DND-41 (cell line): Measurements from ENCODE around the gene GRM5.

Source experiments
- ATAC-seq: fragments of 200-7000 bp; cut with Tn5 transposase; 3 replicates; pipeline ENCODE4 v1.9.1; 2021; ENCODE audit warnings: low read depth; ENCODE audit not compliant: insufficient read depth
- DNase-seq: peaks from one replicate; pipeline ENCODE4 v3.0.0-alpha.2; 2020
- H2AFZ ChIP-seq: 2 replicates; pipeline ENCODE4 v1.6.0; 2012; ENCODE audit warnings: low read depth, low read length
- H3K27ac ChIP-seq: 2 replicates; pipeline ENCODE4 v1.5.1; 2012; ENCODE audit warnings: low read length, inconsistent platforms
- H3K27me3 ChIP-seq: fragments of 200-600 bp; sonication (generic); 2 replicates; pipeline ENCODE4 v1.6.0; 2012; ENCODE audit warnings: low read length, mild to moderate bottlenecking, inconsistent platforms; ENCODE audit not compliant: insufficient read depth, poor library complexity
- H3K36me3 ChIP-seq: 2 replicates; pipeline ENCODE4 v1.5.1; 2012; ENCODE audit warnings: low read length, inconsistent platforms; ENCODE audit not compliant: insufficient read depth
- H3K4me1 ChIP-seq: 2 replicates; pipeline ENCODE4 v1.5.1; 2012; ENCODE audit warnings: mild to moderate bottlenecking, low read length; ENCODE audit not compliant: insufficient read depth
- H3K4me2 ChIP-seq: 2 replicates; pipeline ENCODE4 v1.6.0; 2012; ENCODE audit warnings: mild to moderate bottlenecking, moderate library complexity, low read length, inconsistent platforms; ENCODE audit not compliant: insufficient read depth
- H3K4me3 ChIP-seq, 2 experiments: fragments of 200-600 bp in 1 of 2; shearing (Covaris generic) in 1 of 2; 2 replicates each; pipeline ENCODE4 v1.5.1; 2012 to 2016; ENCODE audit warnings: inconsistent platforms in 2 of 2, low read length in 2 of 2, mild to moderate bottlenecking in 2 of 2, low read depth in 1 of 2, moderate library complexity in 1 of 2
- H3K79me2 ChIP-seq: 2 replicates; pipeline ENCODE4 v1.6.0; 2012; ENCODE audit warnings: low read length, inconsistent platforms; ENCODE audit not compliant: insufficient read depth
- H3K9ac ChIP-seq: 2 replicates; pipeline ENCODE4 v1.6.0; 2012; ENCODE audit warnings: low read depth, mild to moderate bottlenecking, inconsistent platforms, low read length, moderate library complexity
- H3K9me3 ChIP-seq: 2 replicates; pipeline ENCODE4 v1.5.1; 2012; ENCODE audit warnings: low read length, moderate library complexity, mild to moderate bottlenecking, inconsistent platforms; ENCODE audit not compliant: insufficient read depth, severe bottlenecking
- H4K20me1 ChIP-seq: 2 replicates; pipeline ENCODE4 v1.6.0; 2012; ENCODE audit warnings: low read length; ENCODE audit not compliant: insufficient read depth
- CTCF ChIP-seq: IDR thresholded peaks from 2 replicates; pipeline ENCODE4 v1.5.1; 2012; ENCODE audit warnings: borderline replicate concordance, low read length, moderate library complexity, mild to moderate bottlenecking; ENCODE audit not compliant: poor library complexity, severe bottlenecking; ENCODE audit errors: extremely low read depth
- EZH2 ChIP-seq: IDR thresholded peaks from 3 replicates; pipeline ENCODE4 v1.6.1; 2012; ENCODE audit warnings: borderline replicate concordance, low read depth, mild to moderate bottlenecking, moderate library complexity, low read length, inconsistent platforms; ENCODE audit not compliant: severe bottlenecking

GRM5 gene

GRCh38 chr11:88683024-88683423 is 382.8 kb downstream of the GRM5 start:
- no peaks in the 10 kb centered on the region for H3K36me3 ChIP-seq
- TF ChIP-seq EZH2 = no peak
- no peak for TF ChIP-seq CTCF
- no peaks in the 10 kb centered on the region for H3K27me3 ChIP-seq
- ATAC-seq (no peak), DNase-seq (no peak)
- no peak overlapping the region for H3K4me3 ChIP-seq
- no peaks in the 10 kb centered on the region for H3K79me2 ChIP-seq
- H2AFZ ChIP-seq = no peak overlapping the region
- H3K27ac ChIP-seq = no peak overlapping the region
- H3K9me3 ChIP-seq = no peaks in the 10 kb centered on the region
- H3K4me1 ChIP-seq = no peaks in the 10 kb centered on the region
- no peak overlapping the region for H3K9ac ChIP-seq
- H3K4me2 ChIP-seq = no peak overlapping the region
- no peaks in the 10 kb centered on the region for H4K20me1 ChIP-seq

DNA sequence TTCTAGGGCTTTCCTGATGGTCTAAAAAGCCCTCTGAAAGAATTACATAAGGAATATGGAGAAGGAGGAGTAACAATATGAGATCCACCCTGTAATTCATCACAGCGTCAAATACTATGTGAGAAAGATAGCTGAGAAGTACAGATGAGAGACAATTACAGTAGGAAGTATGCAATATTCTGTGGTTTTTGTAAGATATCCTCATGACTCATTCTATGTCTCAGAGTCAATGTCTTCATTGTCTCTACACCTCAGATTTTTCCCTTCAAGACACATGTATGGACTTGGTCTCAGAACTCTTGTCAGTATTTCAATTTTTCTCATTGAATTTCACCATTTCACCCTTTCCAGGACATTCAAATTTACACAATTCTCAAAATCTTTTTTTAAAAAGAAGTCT is 385.0 kb downstream of the GRM5 start:
- no peaks in the 10 kb centered on the region for H3K36me3 ChIP-seq
- H3K4me3 ChIP-seq = no peak overlapping the region
- H3K9ac ChIP-seq = no peak overlapping the region
- DNase-seq (no peak), ATAC-seq (peak; percentile 64)
- no peak overlapping the region for H3K27ac ChIP-seq
- H3K27me3 ChIP-seq = no peaks in the 10 kb centered on the region
- H3K4me1 ChIP-seq = no peaks in the 10 kb centered on the region
- H4K20me1 ChIP-seq = no peaks in the 10 kb centered on the region
- no peak overlapping the region for H3K4me2 ChIP-seq
- no peaks in the 10 kb centered on the region for H3K9me3 ChIP-seq
- no peaks in the 10 kb centered on the region for H3K79me2 ChIP-seq
- no peak for TF ChIP-seq EZH2
- TF ChIP-seq CTCF = no peak
- H2AFZ ChIP-seq = no peak overlapping the region

DNA sequence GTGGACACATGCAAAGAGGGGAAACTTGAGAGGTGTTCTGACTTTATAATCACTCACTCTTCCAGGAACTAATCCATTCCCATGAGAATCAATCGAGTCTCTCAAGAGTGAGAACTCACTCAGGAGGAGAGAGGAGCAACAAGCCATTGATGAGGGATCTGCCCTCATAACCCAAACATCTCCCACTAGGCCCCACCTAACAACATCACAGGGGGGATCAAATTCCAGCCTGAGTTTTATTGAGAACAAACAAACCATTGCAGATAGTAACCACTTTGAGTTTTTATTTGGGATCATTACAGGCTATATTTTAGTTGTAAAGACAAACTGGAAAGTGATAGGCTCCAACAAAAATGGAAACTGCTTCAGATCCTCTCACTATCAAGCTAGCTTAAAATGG is 399.4 kb downstream of the GRM5 start:
- Histone ChIP-seq H4K20me1 (no peaks in the 10 kb centered on the region), H3K9me3 (no peaks in the 10 kb centered on the region), H3K4me2 (no peak overlapping the region), H3K36me3 (no peaks in the 10 kb centered on the region), H3K4me1 (no peaks in the 10 kb centered on the region), H3K27me3 (no peaks in the 10 kb centered on the region), H3K4me3 (no peak overlapping the region), H2AFZ (no peak overlapping the region), H3K79me2 (no peaks in the 10 kb centered on the region), H3K9ac (no peak overlapping the region), H3K27ac (no peak overlapping the region)
- ATAC-seq (no peak), DNase-seq (no peak)
- no peak for TF ChIP-seq EZH2
- no peak for TF ChIP-seq CTCF

- H3K27ac ChIP-seq = peak overlapping the region; percentile 1
- no peaks in the 10 kb centered on the region for H3K36me3 ChIP-seq
- ATAC-seq (peak; percentile 82), DNase-seq (no peak)
- no peaks in the 10 kb centered on the region for H3K79me2 ChIP-seq
- no peaks in the 10 kb centered on the region for H3K27me3 ChIP-seq
- H3K4me1 ChIP-seq = peaks cover 14% of the 10 kb centered on the region
- H3K4me2 ChIP-seq = peak overlapping the region; percentile 49
- H3K9ac ChIP-seq = peak overlapping the region; percentile 6; the same call in 1 of the 2 replicates
- H4K20me1 ChIP-seq = no peaks in the 10 kb centered on the region
- no peaks in the 10 kb centered on the region for H3K9me3 ChIP-seq
- H3K4me3 ChIP-seq = peak overlapping the region in 1 of 2 experiments; percentile 18; a peak in 1 of 4 replicates
- peak overlapping the region; percentile 63 for H2AFZ ChIP-seq
- TF ChIP-seq CTCF (no peak), EZH2 (no peak)
Observed at GRCh38 chr11:88657076-88657738, 408.6 kb downstream of the GRM5 start.
